ENCODE results near the gene SNX24. TPM values are rescaled to one million over a fixed set of nuclear protein-coding genes. Genes with fewer than 3 reads are reported as not detected.

The SNX24 gene
- total RNA-seq, 1 donor from 2014 or later, result 21.0 TPM

- Histone ChIP-seq H3K9ac (no peak overlapping the region), H3F3A (ENCODE audit: low read depth) (no peaks in the 10 kb centered on the region), H3K4me1 (no peaks in the 10 kb centered on the region), H2AFZ (replicated peaks) (no peak overlapping the region), H3K27ac (no peak overlapping the region), H3K36me3 (no peaks in the 10 kb centered on the region), H3K27me3 (no peaks in the 10 kb centered on the region), H3K4me3 (no peak overlapping the region), H3K4me2 (no peak overlapping the region), H4K20me1 (ENCODE audit: low read depth) (no peaks in the 10 kb centered on the region), H3K79me2 (ENCODE audit: low read depth) (no peaks in the 10 kb centered on the region), H3K9me3 (ENCODE audit: low read depth) (no peaks in the 10 kb centered on the region)
- no peak overlapping the region for H3K4me3 Mint-ChIP-seq
- no peaks in the 10 kb centered on the region for H3K27me3 Mint-ChIP-seq (ENCODE audit: insufficient read depth, low read depth)
- H3K36me3 Mint-ChIP-seq, result no peaks in the 10 kb centered on the region
- TF ChIP-seq CTCF (IDR thresholded peaks at IDR 0.05) (no peak), EZH2 (IDR thresholded peaks at IDR 0.05) (no peak), EZH2phosphoT487 (IDR thresholded peaks at IDR 0.05) (no peak)
- peaks cover 2% of the 10 kb centered on the region for H3K9me3 Mint-ChIP-seq
- H3K27ac Mint-ChIP-seq, result no peak overlapping the region
- no peaks in the 10 kb centered on the region for H3K4me1 Mint-ChIP-seq
- DNase-seq (ENCODE audit: low spot score), result no peak
Measured at GRCh38 chr5:122978068-122978467, 132.7 kb downstream of the SNX24 start.

GRCh38 chr5:122978644-122979297 lies 133.4 kb downstream of the SNX24 start:
- no peaks in the 10 kb centered on the region for H3K36me3 Mint-ChIP-seq
- no peak overlapping the region for H3K27ac Mint-ChIP-seq
- H3K9ac ChIP-seq, result no peak overlapping the region
- H3K4me3 Mint-ChIP-seq, result no peak overlapping the region
- no peaks in the 10 kb centered on the region for H3K27me3 Mint-ChIP-seq (ENCODE audit: insufficient read depth, low read depth)
- H3K4me1 Mint-ChIP-seq, result no peaks in the 10 kb centered on the region
- no peak for TF ChIP-seq EZH2 (IDR thresholded peaks at IDR 0.05)
- no peak for TF ChIP-seq CTCF (IDR thresholded peaks at IDR 0.05)
- TF ChIP-seq EZH2phosphoT487 (IDR thresholded peaks at IDR 0.05), result no peak
- H4K20me1 ChIP-seq (ENCODE audit: low read depth), result no peaks in the 10 kb centered on the region
- H3K4me2 ChIP-seq, result no peak overlapping the region
- no peaks in the 10 kb centered on the region for H3K27me3 ChIP-seq
- no peaks in the 10 kb centered on the region for H3K9me3 ChIP-seq (ENCODE audit: low read depth)
- no peak overlapping the region for H2AFZ ChIP-seq (replicated peaks)
- no peaks in the 10 kb centered on the region for H3K79me2 ChIP-seq (ENCODE audit: low read depth)
- H3K4me1 ChIP-seq, result no peaks in the 10 kb centered on the region
- H3K36me3 ChIP-seq, result no peaks in the 10 kb centered on the region
- no peak overlapping the region for H3K27ac ChIP-seq
- no peaks in the 10 kb centered on the region for H3F3A ChIP-seq (ENCODE audit: low read depth)
- no peak for DNase-seq (ENCODE audit: low spot score)
- peaks cover 2% of the 10 kb centered on the region for H3K9me3 Mint-ChIP-seq
- no peak overlapping the region for H3K4me3 ChIP-seq

- H3K9ac ChIP-seq, result no peak overlapping the region
- H3F3A ChIP-seq (ENCODE audit: low read depth), result no peaks in the 10 kb centered on the region
- H3K9me3 Mint-ChIP-seq, result peaks cover 2% of the 10 kb centered on the region
- H3K9me3 ChIP-seq (ENCODE audit: low read depth), result no peaks in the 10 kb centered on the region
- H3K4me3 ChIP-seq, result no peak overlapping the region
- no peaks in the 10 kb centered on the region for H3K27me3 ChIP-seq
- DNase-seq (ENCODE audit: low spot score), result no peak
- H3K4me2 ChIP-seq, result no peak overlapping the region
- H4K20me1 ChIP-seq (ENCODE audit: low read depth), result no peaks in the 10 kb centered on the region
- H3K4me3 Mint-ChIP-seq, result no peak overlapping the region
- no peak overlapping the region for H3K27ac ChIP-seq
- H3K79me2 ChIP-seq (ENCODE audit: low read depth), result no peaks in the 10 kb centered on the region
- no peaks in the 10 kb centered on the region for H3K4me1 ChIP-seq
- H3K4me1 Mint-ChIP-seq, result no peaks in the 10 kb centered on the region
- H2AFZ ChIP-seq (replicated peaks), result no peak overlapping the region
- no peak overlapping the region for H3K27ac Mint-ChIP-seq
- no peaks in the 10 kb centered on the region for H3K36me3 ChIP-seq
- no peaks in the 10 kb centered on the region for H3K27me3 Mint-ChIP-seq (ENCODE audit: insufficient read depth, low read depth)
- H3K36me3 Mint-ChIP-seq, result no peaks in the 10 kb centered on the region
- TF ChIP-seq CTCF (IDR thresholded peaks at IDR 0.05) (no peak), EZH2phosphoT487 (IDR thresholded peaks at IDR 0.05) (no peak), EZH2 (IDR thresholded peaks at IDR 0.05) (no peak)
Measured at GRCh38 chr5:122981846-122982245, 136.4 kb downstream of the SNX24 start.

All from neural progenitor cell (in vitro differentiated cells).